ENCODE data around the gene PTPN6. TPM values are rescaled to one million over a fixed set of nuclear protein-coding genes. Genes with fewer than 3 reads are reported as not detected.

Gene PTPN6
- total RNA-seq, 2 experiments from 2014 or later = 37.1 to 116 TPM

DNA sequence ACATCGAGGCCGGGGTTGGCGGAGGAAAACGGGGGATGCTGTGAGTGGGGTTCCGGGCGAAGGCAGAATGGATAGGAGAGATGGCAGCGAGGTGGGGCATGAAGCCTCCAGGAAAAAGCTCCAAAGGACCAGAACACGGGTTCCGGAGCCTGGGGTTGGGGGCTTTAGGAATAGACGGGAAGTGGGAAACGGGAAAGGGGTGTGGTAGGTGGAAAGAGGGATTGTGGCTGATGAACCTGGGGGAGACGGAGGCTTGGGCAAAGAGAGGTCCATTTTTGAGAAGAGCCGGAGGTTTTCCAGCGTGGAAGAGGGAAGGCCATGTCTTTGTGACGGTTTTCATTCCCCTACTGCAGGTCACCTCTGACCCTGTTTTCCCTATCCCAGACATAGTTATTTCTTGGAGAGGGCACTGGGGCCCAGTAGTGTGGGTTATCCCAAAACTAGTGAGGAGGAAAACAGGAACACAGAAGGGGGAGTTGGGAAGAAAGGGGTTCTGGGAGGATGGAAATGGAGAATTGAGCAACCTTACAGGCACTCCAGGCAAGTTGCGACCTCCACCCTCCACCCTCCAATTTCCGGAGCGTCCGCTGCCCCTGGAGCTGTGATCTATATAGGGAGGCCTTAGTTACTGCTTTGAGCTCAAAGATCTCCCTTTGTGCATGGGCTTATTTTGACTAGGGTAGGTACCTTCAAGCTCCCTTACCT lies 22.3 kb upstream of the PTPN6 start:
- no peaks in the 10 kb centered on the region for H3K9me2 ChIP-seq (ENCODE audit: insufficient read depth, low read length)
- POLR2A ChIA-PET = interaction anchor here (0.6 kb wide), 2 partner anchors 19 to 31 kb away, joined by 3 read pairs; no protein-coding TSS in a partner anchor
- CTCF ChIA-PET (ENCODE audit: unreplicated experiment) = no interaction called here
- TF ChIP-seq, protein P1, sequence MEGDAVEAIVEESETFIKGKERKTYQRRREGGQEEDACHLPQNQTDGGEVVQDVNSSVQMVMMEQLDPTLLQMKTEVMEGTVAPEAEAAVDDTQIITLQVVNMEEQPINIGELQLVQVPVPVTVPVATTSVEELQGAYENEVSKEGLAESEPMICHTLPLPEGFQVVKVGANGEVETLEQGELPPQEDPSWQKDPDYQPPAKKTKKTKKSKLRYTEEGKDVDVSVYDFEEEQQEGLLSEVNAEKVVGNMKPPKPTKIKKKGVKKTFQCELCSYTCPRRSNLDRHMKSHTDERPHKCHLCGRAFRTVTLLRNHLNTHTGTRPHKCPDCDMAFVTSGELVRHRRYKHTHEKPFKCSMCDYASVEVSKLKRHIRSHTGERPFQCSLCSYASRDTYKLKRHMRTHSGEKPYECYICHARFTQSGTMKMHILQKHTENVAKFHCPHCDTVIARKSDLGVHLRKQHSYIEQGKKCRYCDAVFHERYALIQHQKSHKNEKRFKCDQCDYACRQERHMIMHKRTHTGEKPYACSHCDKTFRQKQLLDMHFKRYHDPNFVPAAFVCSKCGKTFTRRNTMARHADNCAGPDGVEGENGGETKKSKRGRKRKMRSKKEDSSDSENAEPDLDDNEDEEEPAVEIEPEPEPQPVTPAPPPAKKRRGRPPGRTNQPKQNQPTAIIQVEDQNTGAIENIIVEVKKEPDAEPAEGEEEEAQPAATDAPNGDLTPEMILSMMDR (conservative IDR thresholded peaks at IDR 0.05; ENCODE audit: low read length) = no peak
- no peak for TF ChIP-seq EZH2phosphoT487 (IDR thresholded peaks at IDR 0.05; ENCODE audit: borderline replicate concordance, low read depth, low read length)
- H3K79me2 ChIP-seq (ENCODE audit: insufficient read depth, low read depth, low read length) = no peaks in the 10 kb centered on the region
- H3K27ac ChIP-seq (ENCODE audit: low read depth, low read length, poor library complexity, severe bottlenecking) = no peak overlapping the region
- intact Hi-C loops (cut with micrococcal nuclease; ENCODE audit: unreplicated experiment) = no loop called here
- no peak for DNase-seq (ENCODE audit: low spot score)
- H3K36me3 ChIP-seq (ENCODE audit: insufficient read depth, low read length) = peaks cover 5% of the 10 kb centered on the region; the same call in 1 of the 2 replicates
- BruUV-seq (replicated peaks) = no TSS peak
- no peaks in the 10 kb centered on the region for H3K9me3 ChIP-seq (ENCODE audit: low read length)
- H3K4me2 ChIP-seq (ENCODE audit: low read length) = no peak overlapping the region
- peaks cover 20% of the 10 kb centered on the region for H3K4me1 ChIP-seq (ENCODE audit: insufficient read depth, low read length, poor library complexity, severe bottlenecking)
- H2AFZ ChIP-seq (ENCODE audit: low read length) = no peak overlapping the region
- H3K4me3 ChIP-seq (ENCODE audit: low read depth, low read length, poor library complexity, severe bottlenecking) = no peak overlapping the region
- H4K20me1 ChIP-seq (ENCODE audit: insufficient read depth, low read length) = no peaks in the 10 kb centered on the region

DNA sequence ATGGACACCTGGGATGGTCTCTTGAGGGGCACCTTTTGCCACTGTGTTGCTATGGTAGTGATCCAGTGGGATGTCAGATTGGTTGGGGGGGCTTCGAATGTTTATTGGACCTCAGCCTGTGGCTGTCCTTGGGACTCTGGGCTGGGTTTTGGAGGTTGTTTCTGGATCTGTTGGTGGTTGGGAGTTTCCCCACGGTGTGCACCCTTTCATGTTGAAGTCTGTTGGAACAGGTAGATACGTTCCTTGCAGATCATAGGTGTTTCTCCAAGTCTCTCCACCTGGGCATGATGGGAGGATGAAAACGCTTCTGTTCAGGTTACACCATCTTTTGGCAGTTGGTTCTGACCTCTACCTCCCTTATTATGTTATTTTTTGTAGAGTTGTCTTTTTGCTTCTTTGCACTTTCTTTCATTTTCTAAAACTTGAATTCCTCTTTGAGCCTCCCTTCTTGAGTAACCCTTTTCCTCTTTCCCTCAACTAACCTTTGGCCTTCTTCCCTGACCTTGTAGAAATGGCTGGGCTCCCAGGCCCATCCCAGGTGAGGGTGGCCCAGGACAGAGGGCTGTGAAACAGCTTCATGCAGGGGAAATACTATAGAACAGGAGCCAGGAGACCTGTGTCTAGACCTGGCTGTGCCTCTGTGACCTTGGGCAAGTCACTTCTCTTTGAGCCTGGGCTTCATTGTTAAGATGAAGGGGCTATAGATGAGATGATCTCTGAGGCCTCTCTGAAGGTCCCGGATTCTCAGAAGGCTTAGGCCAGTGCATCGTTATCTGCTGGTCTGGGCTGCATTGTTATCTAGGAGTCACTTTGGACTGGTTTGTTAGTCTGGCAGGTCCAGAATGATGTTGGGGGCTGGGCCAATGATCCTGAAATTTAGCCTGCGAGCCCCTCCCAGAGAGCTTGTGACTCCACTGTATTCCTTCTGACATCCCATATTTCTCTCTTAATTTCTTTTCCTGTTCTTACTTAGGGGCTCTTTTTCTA lies 21.4 kb upstream of the PTPN6 start:
- Histone ChIP-seq H3K4me1 (ENCODE audit: insufficient read depth, low read length, poor library complexity, severe bottlenecking) (peaks cover 11% of the 10 kb centered on the region), H4K20me1 (ENCODE audit: insufficient read depth, low read length) (no peaks in the 10 kb centered on the region), H3K4me2 (ENCODE audit: low read length) (no peak overlapping the region), H3K9me2 (ENCODE audit: insufficient read depth, low read length) (no peaks in the 10 kb centered on the region), H3K9me3 (ENCODE audit: low read length) (no peaks in the 10 kb centered on the region), H3K27ac (ENCODE audit: low read depth, low read length, poor library complexity, severe bottlenecking) (no peak overlapping the region), H3K36me3 (ENCODE audit: insufficient read depth, low read length) (peaks cover 7% of the 10 kb centered on the region; the same call in 1 of the 2 replicates), H2AFZ (ENCODE audit: low read length) (no peak overlapping the region), H3K79me2 (ENCODE audit: insufficient read depth, low read depth, low read length) (no peaks in the 10 kb centered on the region), H3K4me3 (ENCODE audit: low read depth, low read length, poor library complexity, severe bottlenecking) (no peak overlapping the region)
- TF ChIP-seq, protein P1 (conservative IDR thresholded peaks at IDR 0.05; ENCODE audit: low read length) = no peak
- TF ChIP-seq EZH2phosphoT487 (IDR thresholded peaks at IDR 0.05; ENCODE audit: borderline replicate concordance, low read depth, low read length) = no peak
- ChIA-PET CTCF (ENCODE audit: unreplicated experiment) (no interaction called here), POLR2A (no interaction called here)
- BruUV-seq (replicated peaks) = no TSS peak
- DNase-seq (ENCODE audit: low spot score) = no peak
- intact Hi-C loops (cut with micrococcal nuclease; ENCODE audit: unreplicated experiment) = no loop called here
